A673 (cell line): Measurements from ENCODE around the gene PCBP3.

Experiments used
- EZH2 ChIP-seq: fragments of 200-600 bp; sonication (generic); IDR thresholded peaks from 2 replicates; pipeline ENCODE4 v1.6.1; 2017; ENCODE audit warnings: borderline replicate concordance, low read depth, mild to moderate bottlenecking, mixed read lengths, antibody characterized with exemption, low read length; ENCODE audit not compliant: poor library complexity, severe bottlenecking
- TF ChIP-seq, protein P1 (sequence below): fragments of 300-800, 200-600 bp; sonication (generic); conservative IDR thresholded peaks from 2 replicates; pipeline ENCODE4 v1.5.1; 2017; ENCODE audit warnings: low read depth, mild to moderate bottlenecking, antibody characterized with exemption, low read length, moderate library complexity, mixed read lengths

DNA sequence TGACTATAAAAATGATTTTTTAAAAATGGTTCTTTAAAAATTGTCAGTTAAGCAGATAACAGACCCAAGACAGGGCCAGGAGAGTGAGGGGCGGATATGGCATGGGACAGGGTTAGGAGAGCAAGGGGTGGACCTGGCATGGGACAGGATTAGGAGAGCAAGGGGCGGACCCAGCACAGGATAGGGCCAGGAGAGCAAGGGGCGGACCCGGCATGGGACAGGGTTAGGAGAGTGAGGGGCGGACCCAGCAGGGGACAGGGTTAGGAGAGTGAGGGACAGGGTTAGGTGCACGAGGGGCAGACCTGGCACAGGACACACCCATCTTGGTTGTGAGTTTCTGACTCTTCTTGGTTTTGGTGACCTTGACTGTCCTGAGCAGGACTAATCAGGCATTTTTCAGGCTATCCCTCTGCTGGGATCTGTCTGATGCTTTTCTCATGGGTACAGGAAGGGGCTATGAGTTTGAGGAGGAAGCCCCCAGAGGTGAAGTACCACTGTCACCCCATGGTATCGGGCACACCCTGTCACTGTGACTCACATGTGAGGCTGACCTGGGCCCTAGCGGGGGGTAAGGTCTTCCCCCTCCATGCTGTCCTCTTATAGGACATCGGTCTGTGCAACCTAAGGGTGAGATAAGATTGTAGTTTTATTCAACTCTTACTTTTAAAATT is 179.0 kb downstream of the PCBP3 start:
- TF ChIP-seq, protein P1, sequence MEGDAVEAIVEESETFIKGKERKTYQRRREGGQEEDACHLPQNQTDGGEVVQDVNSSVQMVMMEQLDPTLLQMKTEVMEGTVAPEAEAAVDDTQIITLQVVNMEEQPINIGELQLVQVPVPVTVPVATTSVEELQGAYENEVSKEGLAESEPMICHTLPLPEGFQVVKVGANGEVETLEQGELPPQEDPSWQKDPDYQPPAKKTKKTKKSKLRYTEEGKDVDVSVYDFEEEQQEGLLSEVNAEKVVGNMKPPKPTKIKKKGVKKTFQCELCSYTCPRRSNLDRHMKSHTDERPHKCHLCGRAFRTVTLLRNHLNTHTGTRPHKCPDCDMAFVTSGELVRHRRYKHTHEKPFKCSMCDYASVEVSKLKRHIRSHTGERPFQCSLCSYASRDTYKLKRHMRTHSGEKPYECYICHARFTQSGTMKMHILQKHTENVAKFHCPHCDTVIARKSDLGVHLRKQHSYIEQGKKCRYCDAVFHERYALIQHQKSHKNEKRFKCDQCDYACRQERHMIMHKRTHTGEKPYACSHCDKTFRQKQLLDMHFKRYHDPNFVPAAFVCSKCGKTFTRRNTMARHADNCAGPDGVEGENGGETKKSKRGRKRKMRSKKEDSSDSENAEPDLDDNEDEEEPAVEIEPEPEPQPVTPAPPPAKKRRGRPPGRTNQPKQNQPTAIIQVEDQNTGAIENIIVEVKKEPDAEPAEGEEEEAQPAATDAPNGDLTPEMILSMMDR: no peak
- no peak for TF ChIP-seq EZH2
